HG02623 (cell line): ENCODE data around the gene CELF2.
"Not testable (repeated sequence)": the region's sequence is repeated elsewhere in the genome, so short reads cannot be mapped to it uniquely, and the experiment has no call there.

ENCODE experiments used
- ATAC-seq: cut with Tn5 transposase; IDR thresholded peaks from one replicate; pipeline ENCODE4 v1.9.1; 2021; ENCODE audit warnings: moderate library complexity; ENCODE audit not compliant: unreplicated experiment

The CELF2 gene

GRCh38 chr10:11120711-11121110 lies 103.0 kb downstream of the CELF2 start:
- no peak for ATAC-seq

- ATAC-seq = not testable (repeated sequence)
Measured at GRCh38 chr10:11123892-11124291, 106.2 kb downstream of the CELF2 start.

- ATAC-seq = no peak
Measured at GRCh38 chr10:11125004-11125403, 107.3 kb downstream of the CELF2 start.

- ATAC-seq = not testable (repeated sequence)
Measured at GRCh38 chr10:11127017-11127416, 109.3 kb downstream of the CELF2 start.

GRCh38 chr10:11131112-11131639 lies 113.5 kb downstream of the CELF2 start:
- ATAC-seq = no peak

GRCh38 chr10:11134411-11134810 lies 116.7 kb downstream of the CELF2 start:
- ATAC-seq = no peak

GRCh38 chr10:11135709-11136108 lies 118.0 kb downstream of the CELF2 start:
- no peak for ATAC-seq

- no peak for ATAC-seq
Measured at GRCh38 chr10:11138314-11139033, 120.8 kb downstream of the CELF2 start.

GRCh38 chr10:11140963-11141362 lies 123.3 kb downstream of the CELF2 start:
- no peak for ATAC-seq

- no peak for ATAC-seq
Measured at GRCh38 chr10:11141571-11142091, 124.0 kb downstream of the CELF2 start.

GRCh38 chr10:11142777-11143176 lies 125.1 kb downstream of the CELF2 start:
- ATAC-seq = no peak

GRCh38 chr10:11143242-11143641 lies 125.6 kb downstream of the CELF2 start:
- ATAC-seq = no peak

GRCh38 chr10:11144626-11145494 lies 127.2 kb downstream of the CELF2 start:
- peak; percentile 15 for ATAC-seq

GRCh38 chr10:11145495-11145855 lies 127.8 kb downstream of the CELF2 start:
- ATAC-seq = peak; percentile 78

GRCh38 chr10:11146402-11147171 lies 128.9 kb downstream of the CELF2 start:
- ATAC-seq = no peak

GRCh38 chr10:11147722-11148121 lies 130.1 kb downstream of the CELF2 start:
- ATAC-seq = peak; percentile 37

- ATAC-seq = no peak
Measured at GRCh38 chr10:11148142-11149028, 130.7 kb downstream of the CELF2 start.

GRCh38 chr10:11149807-11150141 lies 132.1 kb downstream of the CELF2 start:
- no peak for ATAC-seq

- ATAC-seq = no peak
Measured at GRCh38 chr10:11150231-11150731, 132.6 kb downstream of the CELF2 start.

- ATAC-seq = no peak
Measured at GRCh38 chr10:11150879-11151415, 133.3 kb downstream of the CELF2 start.
